D341Med (cell line): ENCODE data around the gene PLD3.
"Not testable (repeated sequence)": the region's sequence is repeated elsewhere in the genome, so short reads cannot be mapped to it uniquely, and the experiment has no call there.

Source experiments
- DNase-seq: peaks from one replicate; pipeline ENCODE4 v3.0.0; 2012; ENCODE audit warnings: low spot score

The PLD3 gene

DNA sequence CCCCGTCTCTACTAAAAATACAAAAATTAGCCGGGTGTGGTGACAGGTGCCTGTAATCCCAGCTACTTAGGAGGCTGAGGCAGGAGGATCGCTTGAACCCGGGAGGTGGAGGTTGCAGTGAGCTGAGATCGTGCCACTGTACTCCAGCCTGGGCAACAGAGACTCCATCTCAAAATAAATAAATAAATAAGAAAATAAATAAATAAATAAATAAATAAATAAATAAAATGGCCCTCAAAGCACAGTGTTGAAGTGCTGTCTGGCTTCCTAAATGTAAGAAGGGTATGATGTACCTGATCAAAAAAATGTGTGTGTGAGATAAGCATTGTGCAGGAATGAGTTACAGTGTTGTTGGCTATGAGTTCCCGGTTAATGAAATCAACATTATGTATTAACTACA is 15.4 kb upstream of the PLD3 start:
- DNase-seq, result not testable (repeated sequence)

DNA sequence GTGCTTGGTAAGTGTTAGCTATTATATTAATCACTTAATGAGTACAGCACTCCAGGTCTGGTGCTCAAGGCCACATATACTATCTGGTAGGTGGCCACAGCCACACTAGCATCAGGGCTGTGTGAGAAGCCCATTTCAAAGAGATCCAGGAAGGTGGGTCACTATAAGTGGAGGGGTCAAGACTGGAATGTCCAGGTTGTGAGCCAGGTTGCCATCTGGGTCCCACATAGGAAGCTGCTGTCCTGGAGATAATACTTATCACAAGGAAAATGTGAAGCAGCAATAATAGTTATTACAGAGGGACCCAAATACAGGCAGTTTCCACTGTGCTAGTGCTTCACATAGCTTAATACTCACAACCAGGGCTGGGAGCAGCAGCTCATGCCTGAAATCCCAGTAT is 13.4 kb upstream of the PLD3 start:
- no peak for DNase-seq

DNA sequence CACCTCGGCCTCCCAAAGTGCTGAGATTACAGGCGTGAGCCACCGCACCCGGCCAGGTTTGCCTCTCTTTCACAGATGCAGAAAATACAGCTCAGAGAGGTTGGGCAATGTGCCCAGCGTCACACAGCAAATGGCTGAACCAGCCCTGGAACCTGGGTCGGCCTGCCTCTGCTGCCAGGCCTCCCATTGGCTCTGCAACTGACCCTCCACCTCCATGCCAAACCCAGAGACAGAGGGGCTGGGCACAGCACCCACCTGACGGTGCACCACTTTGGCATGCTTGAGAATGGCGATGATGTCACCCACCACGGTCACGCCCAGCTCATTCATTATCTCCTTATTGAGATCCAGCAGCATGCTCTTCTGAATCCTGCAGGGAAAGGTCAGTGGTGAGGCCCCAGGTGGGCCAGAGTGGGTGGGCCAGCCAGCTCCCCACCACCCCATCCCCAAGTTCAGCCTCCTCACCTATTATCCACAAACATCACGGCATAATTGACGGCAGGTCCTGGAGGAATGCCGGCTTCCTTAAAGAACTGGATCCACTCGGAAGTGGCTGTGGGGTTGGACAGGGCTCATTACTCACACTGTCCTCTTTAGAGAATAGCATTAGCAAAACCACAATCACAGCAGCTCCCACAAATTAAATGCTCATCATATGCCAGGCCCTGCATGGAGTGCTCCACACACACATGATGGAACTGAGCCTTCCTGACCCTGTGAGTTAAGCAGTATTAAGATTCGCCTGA is 12.5 kb upstream of the PLD3 start:
- DNase-seq, result no peak

- no peak for DNase-seq
Measured at GRCh38 chr19:40336601-40336900, 11.9 kb upstream of the PLD3 start.

DNA sequence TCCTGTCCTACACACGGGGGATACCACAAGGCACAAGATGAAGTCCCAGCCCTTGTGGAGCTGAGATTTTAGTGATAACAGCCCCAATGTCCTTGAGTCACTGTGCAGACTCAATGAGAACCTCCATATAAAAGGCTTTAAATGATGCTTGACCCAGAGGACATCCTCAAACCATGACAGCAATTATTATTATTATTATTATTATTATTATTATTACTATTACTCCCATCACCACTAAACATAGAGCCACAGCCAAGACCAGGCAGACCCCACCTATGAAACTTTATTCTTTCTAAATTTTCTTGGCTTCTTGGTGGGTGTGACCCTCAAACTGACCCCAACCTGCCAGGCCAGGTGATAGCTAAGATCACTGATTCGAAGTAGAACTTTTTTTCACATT is 11.4 kb upstream of the PLD3 start:
- no peak for DNase-seq

DNA sequence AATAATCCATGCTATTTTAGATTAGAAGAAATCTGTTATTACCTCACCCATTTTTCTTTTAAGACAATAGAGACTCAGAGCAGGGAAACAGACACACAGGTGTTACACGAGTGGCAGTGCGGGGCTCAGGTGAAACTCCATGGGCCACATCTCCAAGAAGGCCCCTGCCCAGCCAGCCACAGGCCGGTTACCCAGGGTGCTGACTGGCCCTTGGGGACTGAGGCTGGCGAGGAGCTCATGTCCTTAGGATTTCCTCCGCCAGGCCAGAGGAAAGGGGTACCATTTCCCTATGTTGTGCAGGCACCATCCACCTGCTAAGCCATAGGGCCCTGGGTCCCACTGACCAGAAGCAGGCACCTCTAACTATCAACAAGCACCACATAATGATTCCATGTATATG is 10.9 kb upstream of the PLD3 start:
- no peak for DNase-seq

DNA sequence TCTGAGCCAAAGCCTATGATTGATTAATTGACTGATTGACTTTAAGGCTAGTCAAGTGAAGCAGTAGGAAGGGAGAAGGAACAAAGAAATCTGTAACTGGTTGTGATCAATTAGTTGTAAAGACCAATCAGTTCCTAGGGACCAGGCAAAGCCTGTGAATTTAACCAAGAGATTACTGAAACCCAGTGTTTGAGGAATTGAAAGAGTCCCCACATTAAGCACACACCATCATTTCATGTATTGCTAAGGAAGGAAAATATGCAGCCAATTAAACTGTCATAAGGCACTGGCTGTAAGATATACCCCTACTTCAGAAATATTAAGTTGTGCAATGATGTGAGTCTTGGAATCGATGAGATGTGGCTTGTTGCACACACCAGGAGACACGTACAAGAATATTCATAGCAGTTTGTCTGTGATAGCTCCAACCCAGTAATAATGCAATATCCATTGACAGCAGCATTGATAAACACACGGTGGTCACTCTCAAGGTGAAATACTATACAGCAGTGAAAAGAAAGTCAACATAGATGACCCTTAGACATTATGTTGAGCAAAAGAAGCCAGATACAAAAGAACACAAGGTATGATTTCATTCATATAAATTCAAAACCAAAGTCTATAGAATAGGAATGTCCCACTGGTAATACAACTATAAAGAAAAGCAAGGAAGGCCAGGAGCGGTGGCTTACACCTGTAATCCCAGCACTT is 9.3 kb upstream of the PLD3 start:
- no peak for DNase-seq

- no peak for DNase-seq
Measured at GRCh38 chr19:40341601-40342482, 6.7 kb upstream of the PLD3 start.

DNA sequence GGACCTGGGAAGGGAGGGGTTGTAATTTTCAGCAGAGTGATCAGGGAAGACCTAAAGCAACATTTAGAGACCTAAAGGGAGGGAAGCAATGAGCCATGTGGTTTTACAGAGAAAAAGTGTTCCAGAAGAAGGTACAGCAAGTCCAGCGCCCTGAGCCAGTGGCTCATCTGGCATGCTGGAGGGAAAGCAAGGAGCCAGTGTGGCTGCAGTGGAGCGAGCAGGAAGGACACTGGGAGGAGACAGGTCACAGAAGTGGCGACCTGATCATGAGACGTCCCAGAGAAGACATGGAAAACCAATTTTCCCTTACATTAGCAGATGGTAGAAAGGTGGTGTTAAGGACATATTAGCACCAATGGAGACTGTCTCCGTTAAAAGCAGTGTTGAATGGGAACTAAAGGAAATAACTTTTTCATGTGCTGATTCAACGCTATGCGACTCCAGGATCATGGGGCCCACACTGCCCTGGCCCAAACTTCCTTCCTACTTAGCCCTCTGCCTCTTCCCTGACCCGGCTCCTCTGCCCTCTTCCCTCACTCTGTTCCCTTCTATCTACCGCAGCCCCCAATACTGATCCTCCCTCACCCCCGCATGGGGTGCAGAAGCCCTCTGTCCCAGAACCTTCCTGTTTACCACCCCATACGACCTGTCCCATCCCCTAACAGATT is 5.7 kb upstream of the PLD3 start:
- no peak for DNase-seq

- no peak for DNase-seq
Measured at GRCh38 chr19:40344422-40344821, 4.1 kb upstream of the PLD3 start.

DNA sequence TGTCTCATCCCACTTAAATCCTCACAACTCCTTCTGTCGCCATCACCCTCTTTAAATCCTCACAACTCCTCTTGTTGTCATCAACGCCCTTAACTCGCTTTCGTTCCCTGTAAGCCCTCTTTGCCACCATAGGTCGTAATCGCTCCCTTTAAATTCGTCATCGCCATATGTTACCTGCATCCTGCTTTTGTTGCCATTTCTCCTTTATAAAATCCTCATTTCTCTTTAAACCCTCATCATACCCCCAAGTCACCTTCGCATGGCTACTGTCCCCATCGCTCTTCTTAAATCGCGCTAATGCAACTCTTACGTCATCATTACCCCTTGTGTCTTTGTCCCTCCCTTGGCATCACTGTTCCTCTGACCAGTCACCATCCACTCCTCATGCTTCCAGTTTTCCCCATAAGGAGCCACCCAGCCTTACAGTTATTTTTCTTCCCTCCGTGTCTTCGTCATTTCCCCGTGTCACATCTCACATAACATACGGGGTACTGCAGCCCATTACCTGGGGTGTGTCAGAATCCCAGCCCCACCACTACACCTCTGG is 539 bp downstream of the PLD3 start:
- no peak for DNase-seq

DNA sequence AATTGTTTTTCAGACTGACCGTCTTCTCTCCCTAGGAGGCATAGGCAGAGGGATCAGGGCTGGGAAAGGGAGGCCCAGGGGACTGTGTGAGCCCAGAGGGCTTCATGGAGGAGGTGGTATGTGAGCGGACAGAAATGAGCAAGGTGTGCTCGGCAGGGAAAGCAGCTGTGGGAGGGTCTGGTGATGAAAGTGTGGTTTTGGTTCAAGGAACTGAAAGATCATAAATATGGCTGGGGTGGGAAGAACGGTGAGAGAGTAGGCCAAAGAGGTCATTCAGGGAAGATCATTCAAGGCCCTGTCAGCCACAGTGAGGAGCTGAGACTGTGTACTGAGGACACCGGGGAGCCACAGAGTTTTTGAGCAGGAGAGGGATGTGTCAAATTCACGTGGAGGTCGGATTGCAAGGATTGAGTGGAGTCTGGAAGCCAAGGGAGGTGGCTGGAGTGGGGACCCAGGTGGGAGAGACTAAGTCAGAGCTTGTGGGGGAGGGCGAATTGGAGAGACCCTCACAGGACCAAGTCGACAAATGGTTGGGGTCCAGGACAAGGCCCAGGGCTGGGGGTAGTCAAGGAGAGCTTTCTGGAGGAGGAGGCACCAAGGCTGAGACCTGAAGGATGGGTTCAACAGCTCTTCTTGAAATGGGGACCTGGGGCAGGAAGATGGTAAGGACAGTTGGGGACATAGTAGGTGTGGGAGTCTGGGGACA is 7.6 kb downstream of the PLD3 start:
- DNase-seq, result no peak

DNA sequence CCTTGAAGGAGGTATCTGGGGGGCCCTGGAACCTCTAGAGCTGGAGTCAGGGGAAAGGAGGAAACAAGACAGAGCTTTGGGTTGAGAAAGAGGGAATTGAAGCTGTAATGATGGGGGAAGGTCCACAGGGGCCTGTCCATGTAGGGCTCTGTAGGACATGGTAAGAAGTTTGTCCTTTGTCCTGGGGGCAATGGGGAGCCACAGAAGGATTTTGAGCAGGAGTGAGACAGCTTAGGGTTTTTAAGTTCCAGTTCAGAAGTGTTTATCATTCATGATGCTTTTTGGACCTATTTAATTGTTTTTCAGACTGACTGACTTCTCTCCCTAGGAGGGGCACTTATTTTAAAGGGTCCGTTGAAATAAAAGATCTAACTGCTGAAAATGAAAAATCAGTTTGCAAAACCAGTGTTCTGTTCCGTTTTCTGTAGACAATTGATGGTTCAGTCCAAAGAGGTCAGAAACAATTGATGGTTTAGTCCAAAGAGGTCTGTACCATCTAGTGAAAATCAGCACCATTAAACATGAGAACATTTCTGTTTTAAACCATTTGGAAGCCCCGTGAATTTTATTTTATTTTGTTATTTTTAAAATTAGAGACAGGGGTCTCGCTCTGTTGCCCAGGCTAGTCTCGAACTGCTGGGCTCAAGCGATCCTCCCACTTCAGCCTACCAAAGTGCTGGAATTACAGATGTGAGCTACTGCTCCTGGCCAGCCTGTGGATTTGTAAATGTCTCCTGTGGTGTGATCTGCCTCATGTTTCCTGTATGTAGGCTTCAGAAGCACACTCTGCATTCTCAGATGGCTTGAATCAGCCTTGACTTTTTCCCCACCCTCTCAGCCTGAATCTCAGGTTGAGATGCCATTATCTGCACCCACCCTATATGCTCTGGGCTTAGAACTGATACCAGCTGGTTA is 8.4 kb downstream of the PLD3 start:
- no peak for DNase-seq

DNA sequence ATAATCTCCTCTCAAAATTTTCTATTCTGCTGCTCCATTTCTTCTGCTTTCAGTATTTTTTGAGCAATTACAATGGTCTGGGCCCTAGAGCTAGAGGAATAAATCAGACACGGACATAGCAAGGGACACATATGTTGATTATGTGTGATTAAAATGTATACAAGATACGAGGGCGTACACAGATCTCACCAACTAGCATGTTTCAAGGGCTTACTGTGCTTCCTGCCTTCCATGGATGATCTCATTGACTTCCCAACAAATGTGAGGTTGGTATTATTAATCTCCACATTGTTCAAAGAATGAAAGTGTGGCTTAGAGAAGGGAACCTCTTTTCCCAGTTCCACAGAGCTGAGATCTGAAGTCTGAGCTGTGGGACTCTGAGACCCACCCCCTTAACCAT is 9.1 kb downstream of the PLD3 start:
- DNase-seq, result no peak

GRCh38 chr19:40358773-40359172 is 10.3 kb downstream of the PLD3 start:
- DNase-seq, result no peak

DNA sequence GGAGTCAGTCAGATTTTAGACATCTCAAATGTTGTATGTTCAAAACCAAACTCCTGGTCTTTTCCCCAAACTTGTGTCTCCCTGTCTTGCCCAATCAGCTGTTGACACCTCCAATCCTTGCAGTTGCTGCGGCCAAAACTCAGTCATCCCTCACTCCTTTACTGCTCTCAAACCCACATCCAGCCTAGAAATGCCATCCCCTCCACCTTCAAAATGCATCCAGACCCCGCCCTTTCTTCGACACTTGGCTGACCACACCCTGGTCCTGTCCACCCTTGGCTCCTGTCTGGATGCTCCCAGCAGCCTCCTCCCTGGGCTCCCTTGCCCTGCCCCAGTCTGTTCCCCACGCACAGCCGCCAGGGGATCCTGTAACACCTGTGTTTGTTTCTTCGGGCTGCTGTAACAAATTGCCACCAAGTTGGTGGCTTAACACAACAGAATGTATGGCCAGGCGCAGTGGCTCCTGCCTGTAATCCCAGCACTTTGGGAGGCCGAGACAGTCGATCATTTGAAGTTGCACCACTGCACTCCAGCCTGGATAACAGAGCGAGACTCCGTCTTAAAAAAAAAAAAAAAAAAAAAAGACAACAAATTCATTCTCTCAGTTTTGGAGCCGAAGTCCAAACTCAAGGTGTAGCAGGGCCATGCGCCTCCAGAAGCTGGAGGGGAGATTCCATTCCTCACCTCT is 11.7 kb downstream of the PLD3 start:
- DNase-seq, result no peak

- DNase-seq, result no peak
Measured at GRCh38 chr19:40360708-40361241, 12.3 kb downstream of the PLD3 start.

DNA sequence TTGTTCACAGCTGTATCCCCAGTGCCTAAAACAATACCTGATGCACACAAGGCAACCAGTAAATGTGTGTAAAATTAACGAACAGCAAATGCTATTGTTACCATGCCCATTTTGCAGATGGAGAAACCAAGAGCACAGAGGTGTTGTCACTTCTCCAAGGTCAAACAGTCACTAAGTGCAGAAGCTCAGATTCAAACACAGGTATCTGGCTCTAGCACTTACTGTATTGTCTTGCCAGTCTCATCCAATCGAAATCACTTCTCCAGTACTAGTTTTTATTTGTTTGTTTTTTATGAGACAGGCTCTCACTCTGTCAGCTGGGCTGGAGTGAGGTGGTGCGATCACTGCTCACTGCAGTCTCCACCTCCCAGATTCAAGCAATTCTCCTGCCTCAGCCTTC is 13.7 kb downstream of the PLD3 start:
- DNase-seq, result no peak

DNA sequence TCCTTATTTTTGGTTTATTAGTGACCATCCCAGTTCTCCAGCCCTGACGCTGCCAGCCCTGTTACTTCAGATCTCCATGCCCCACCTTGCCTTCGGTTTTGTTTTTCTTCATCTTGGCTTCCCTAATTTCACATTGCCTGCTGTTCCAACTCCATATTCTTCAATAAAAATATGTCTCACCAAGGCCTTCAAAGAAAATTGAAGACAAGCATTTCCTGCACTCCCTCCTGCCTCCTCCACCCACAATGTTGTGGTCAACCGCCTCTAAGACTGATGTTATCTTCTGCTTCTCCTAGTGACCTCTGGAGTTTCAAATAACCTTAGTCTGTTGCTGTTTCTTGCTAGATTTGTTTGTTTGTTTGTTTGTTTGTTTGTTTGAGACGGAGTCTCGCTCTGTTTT is 14.6 kb downstream of the PLD3 start:
- DNase-seq, result no peak

DNA sequence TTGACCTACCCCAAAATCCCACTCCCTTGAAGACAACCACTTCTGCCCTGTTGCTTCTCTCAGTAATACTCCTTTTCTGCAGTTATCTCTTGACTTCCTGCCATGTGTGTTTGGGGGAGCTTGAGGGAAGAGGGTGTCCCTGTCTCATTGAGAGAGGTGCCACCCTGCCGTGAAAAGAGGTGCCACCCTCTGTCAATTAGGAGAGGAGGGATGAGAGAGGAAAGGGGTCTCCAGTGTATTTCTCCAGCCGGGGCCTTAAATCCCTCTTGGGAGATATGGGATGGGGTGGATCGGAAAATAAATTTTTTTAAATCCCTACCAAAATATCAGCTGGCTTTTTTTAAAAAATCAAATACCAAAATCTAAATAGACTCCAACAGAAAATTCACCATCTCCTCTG is 16.5 kb downstream of the PLD3 start:
- no peak for DNase-seq
